GM12878 (cell line): ENCODE data around the gene SFI1. TPM values are rescaled to one million over a fixed set of nuclear protein-coding genes. Genes with fewer than 3 reads are reported as not detected.

Source experiments
- ATAC-seq: fragments of 200-7000 bp; cut with Tn5 transposase; 3 replicates; pipeline ENCODE4 v1.9.1; 2020; ENCODE audit warnings: mild to moderate bottlenecking, moderate library complexity
- BruUV-seq: library from RNA; stranded (reverse); fragments of 400-500 nt; replicated peaks from 2 replicates; lab custom pipeline; 2021; lab: Mats Ljungman, UMichigan
- CTCF ChIA-PET: fragments of 300-600 bp; sonication (Branson Sonifier 250); formaldehyde crosslinking; extraction: SDS; loops from one replicate; lab custom pipeline; 2021; ENCODE audit warnings: inconsistent platforms; lab: Yijun Ruan, JAX
- POLR2A ChIA-PET: fragments of 350-600 bp; formaldehyde crosslinking; extraction: SDS; loops from one replicate; lab custom pipeline; 2021; ENCODE audit warnings: inconsistent platforms; lab: Charles Lee
- RAD21 ChIA-PET: fragments of 300-600 bp; sonication (Branson Sonifier 250); formaldehyde crosslinking; loops from one replicate; lab custom pipeline; 2023; ENCODE audit warnings: antibody characterized with exemption; ENCODE audit not compliant: unreplicated experiment; lab: Charles Lee
- SMC1A ChIA-PET: fragments of 300-600 bp; sonication (Branson Sonifier 250); formaldehyde crosslinking; loops from one replicate; lab custom pipeline; 2023; ENCODE audit not compliant: unreplicated experiment, uncharacterized antibody; lab: Charles Lee
- DNase-seq: peaks from one replicate; pipeline ENCODE4 v3.0.0-alpha.2; 2011; ENCODE audit warnings: low read depth, low spot score
- FAIRE-seq: peaks from 3 replicates; lab custom pipeline; 2011; peaks lifted over from hg19 to GRCh38; lab: Jason Lieb, UNC
- H2AFZ ChIP-seq: 2 replicates; pipeline ENCODE4 v1.6.0; 2011; ENCODE audit warnings: low read depth, low read length, control low read depth; ENCODE audit not compliant: control insufficient read depth
- H3K27ac ChIP-seq: 2 replicates; pipeline ENCODE4 v1.5.1; 2011; ENCODE audit warnings: control low read depth; ENCODE audit not compliant: control insufficient read depth, insufficient read depth
- H3K27me3 ChIP-seq, 2 experiments: replicated peaks in 1 of 2; 2 replicates each; pipeline versions ENCODE4 v1.6.0 to v1.6.1; 2011; ENCODE audit warnings: low read length in 1 of 2; ENCODE audit not compliant: control insufficient read depth in 2 of 2, insufficient read depth in 2 of 2
- H3K36me3 ChIP-seq, 2 experiments: 2 replicates each; pipeline ENCODE4 v1.5.1; 2011; ENCODE audit warnings: low read length in 1 of 2; ENCODE audit not compliant: control insufficient read depth in 2 of 2, insufficient read depth in 2 of 2
- H3K4me1 ChIP-seq: 2 replicates; pipeline ENCODE4 v1.6.1; 2011; ENCODE audit warnings: mild to moderate bottlenecking, low read length, moderate library complexity, mixed read lengths; ENCODE audit not compliant: control insufficient read depth, insufficient read depth
- H3K4me2 ChIP-seq: 2 replicates; pipeline ENCODE4 v1.6.0; 2011; ENCODE audit warnings: control low read depth; ENCODE audit not compliant: control insufficient read depth, insufficient read depth
- H3K4me3 ChIP-seq: fragments of 200-600 bp; sonication (generic); 2 replicates; pipeline ENCODE4 v1.5.1; 2016
- H3K79me2 ChIP-seq: 2 replicates; pipeline ENCODE4 v1.6.0; 2011; ENCODE audit warnings: low read length; ENCODE audit not compliant: control insufficient read depth, insufficient read depth
- H3K9ac ChIP-seq: 2 replicates; pipeline ENCODE4 v1.8.0; 2011; ENCODE audit warnings: low read length, control low read depth, mixed read lengths; ENCODE audit not compliant: control insufficient read depth, insufficient read depth
- H3K9me3 ChIP-seq: replicated peaks from 3 replicates; pipeline ENCODE4 v1.5.1; 2011; ENCODE audit warnings: mild to moderate bottlenecking, low read length; ENCODE audit not compliant: control insufficient read depth, insufficient read depth
- H4K20me1 ChIP-seq: 2 replicates; pipeline ENCODE4 v1.6.0; 2011; ENCODE audit not compliant: control insufficient read depth, insufficient read depth
- ATF2 ChIP-seq: IDR thresholded peaks from 2 replicates; pipeline ENCODE4 v1.6.1; 2012; ENCODE audit warnings: low read length, inconsistent platforms
- CBX5 ChIP-seq: sonication (generic); IDR thresholded peaks from 2 replicates; pipeline ENCODE4 v1.6.1; 2016; ENCODE audit warnings: low read depth, moderate library complexity, mild to moderate bottlenecking, inconsistent platforms
- IKZF2 ChIP-seq, 2 experiments: fragments of 450-650 bp; IDR thresholded peaks; 2 replicates each; pipeline ENCODE4 v1.6.1; 2017; ENCODE audit warnings: mild to moderate bottlenecking in 2 of 2, moderate library complexity in 2 of 2
- IRF3 ChIP-seq: fragments of 450-650 bp; IDR thresholded peaks from 2 replicates; pipeline ENCODE4 v1.6.1; 2014; ENCODE audit warnings: mild to moderate bottlenecking
- KAT2A ChIP-seq: conservative IDR thresholded peaks from 2 replicates; pipeline ENCODE4 v1.6.1; 2011; ENCODE audit warnings: low read depth, low read length; ENCODE audit not compliant: control insufficient read depth
- MAX ChIP-seq: IDR thresholded peaks from 2 replicates; pipeline ENCODE4 v1.6.1; 2012; ENCODE audit warnings: low read depth, low read length, improper control_type of control experiment
- NFIC ChIP-seq: IDR thresholded peaks from 2 replicates; pipeline ENCODE4 v1.6.1; 2012; ENCODE audit warnings: low read depth, mild to moderate bottlenecking, inconsistent platforms, low read length, moderate library complexity
- NFXL1 ChIP-seq: fragments of 450-650 bp; IDR thresholded peaks from 2 replicates; pipeline ENCODE4 v1.6.1; 2017; ENCODE audit warnings: antibody characterized with exemption, mild to moderate bottlenecking, borderline replicate concordance
- NKRF ChIP-seq: fragments of 450-650 bp; conservative IDR thresholded peaks from 2 replicates; pipeline ENCODE4 v1.6.1; 2017; ENCODE audit warnings: mild to moderate bottlenecking, moderate library complexity
- POLR2A ChIP-seq: IDR thresholded peaks from 2 replicates; pipeline ENCODE4 v1.6.1; 2011; ENCODE audit warnings: low read depth, mild to moderate bottlenecking, low read length
- RFX5 ChIP-seq: IDR thresholded peaks from 2 replicates; pipeline ENCODE4 v1.6.1; 2011; ENCODE audit warnings: low read depth, low read length, improper control_type of control experiment
- ZBED1 ChIP-seq: IDR thresholded peaks from 2 replicates; pipeline ENCODE4 v1.6.1; 2016; ENCODE audit warnings: borderline replicate concordance
- ZBTB4 ChIP-seq: fragments of 450-650 bp; formaldehyde crosslinking; IDR thresholded peaks from 2 replicates; pipeline ENCODE4 v1.4.0; 2022; ENCODE audit warnings: mild to moderate bottlenecking, moderate library complexity
- WGBS: methylation state at CpG from one replicate; pipeline ENCODE4 v1.1.6; 2016; ENCODE audit warnings: low lambda C conversion rate; ENCODE audit not compliant: insufficient replicate concordance, insufficient coverage; ENCODE audit errors: missing lambda C conversion rate; 5-methylcytosine and 5-hydroxymethylcytosine counted together
- in situ Hi-C: fragments of 300-500 bp; cut with MboI; formaldehyde crosslinking; loops from 9 replicates; pipeline ENCODE4 v1.14.3; 2018; ENCODE audit warnings: mixed read lengths
- intact Hi-C: fragments of 100-400 bp; cut with micrococcal nuclease; formaldehyde crosslinking; loops from one replicate; pipeline ENCODE4 v1.14.2; 2022; ENCODE audit not compliant: unreplicated experiment
- polyA plus RNA-seq, 11 experiments: library from polyadenylated mRNA; depleted of rRNA in 4 of 11; unstranded in 6 of 11; stranded (reverse) in 5 of 11; fragments of >200 nt; fragmentation: Nextera tagmentation in 4 of 11; fragmentation: Illumina TruSeq in 1 of 11; extraction: Ambion mirVana in 4 of 11; extraction: Trizol in 1 of 11; gene quantifications; 1 replicate in 1 of 11; 2 replicates in 10 of 11; pipeline versions ENCODE4 v1.2.1 to v1.2.3, GENCODE V29; 2011 to 2016; ENCODE audit warnings: inconsistent platforms in 2 of 11, missing spikeins in 2 of 11, low read depth in 1 of 11
- total RNA-seq, 4 experiments: library from RNA; depleted of rRNA in 3 of 4; stranded (reverse); fragments of >200 nt in 3 of 4; fragmentation: Illumina TruSeq in 1 of 4; extraction: Trizol in 1 of 4; gene quantifications; 2 replicates each; pipeline versions ENCODE4 v1.2.1 to v1.2.3, GENCODE V29; 2013 to 2021

Gene SFI1
- total and polyA plus RNA-seq, 10 of the 15 experiments (the other 5 are each of a cell fraction or from before 2014, with no cell fraction given) = 6.3 to 70.1 (median 30.4) TPM

- TF ChIP-seq IRF3 = no peak
- TF ChIP-seq POLR2A = no peak
- no peak for TF ChIP-seq NFXL1
Measured at GRCh38 chr22:31604137-31604705, 107.9 kb downstream of the SFI1 start (continued).

- H3K4me3 ChIP-seq = no peak overlapping the region
- no peaks in the 10 kb centered on the region for H4K20me1 ChIP-seq
- no peaks in the 10 kb centered on the region for H3K27me3 ChIP-seq
- DNase-seq (no peak), ATAC-seq (no peak), FAIRE-seq (no peak)
- peaks cover 17 to 31% of the 10 kb centered on the region in 2 experiments for H3K36me3 ChIP-seq
- BruUV-seq = no TSS peak
- H3K4me1 ChIP-seq = no peaks in the 10 kb centered on the region
- 93% methylated on average over 17 of the region's 17 CpGs for WGBS
- H2AFZ ChIP-seq = no peak overlapping the region
- H3K79me2 ChIP-seq = no peaks in the 10 kb centered on the region
- ChIA-PET POLR2A (interaction anchor here (1.0 kb wide), 1 partner anchor 20 kb away, joined by 3 read pairs; no protein-coding TSS in a partner anchor), SMC1A (interaction anchor here (0.6 to 0.7 kb wide), 3 partner anchors 48 to 189 kb away, joined by 3 to 4 read pairs (median 3); no protein-coding TSS in a partner anchor), RAD21 (no interaction called here), CTCF (no interaction called here)
- H3K9me3 ChIP-seq = no peaks in the 10 kb centered on the region
- intact Hi-C loops (no loop called here), in situ Hi-C loops (no loop called here)
- H3K9ac ChIP-seq = no peak overlapping the region
- no peak overlapping the region for H3K4me2 ChIP-seq
- no peak overlapping the region for H3K27ac ChIP-seq
- no peak for TF ChIP-seq ZBED1
- no peak for TF ChIP-seq KAT2A
- TF ChIP-seq NFIC = no peak
- no peak for TF ChIP-seq IKZF2 (IDR thresholded peaks at IDR 0.05)
- TF ChIP-seq RFX5 = no peak
- no peak for TF ChIP-seq CBX5
- TF ChIP-seq ZBTB4 = no peak
- TF ChIP-seq NKRF = no peak
- no peak for TF ChIP-seq ATF2
- no peak for TF ChIP-seq MAX
Measured at GRCh38 chr22:31604746-31605705, 108.7 kb downstream of the SFI1 start.
